ENCODE measurements around the gene LAMC3.

DNA sequence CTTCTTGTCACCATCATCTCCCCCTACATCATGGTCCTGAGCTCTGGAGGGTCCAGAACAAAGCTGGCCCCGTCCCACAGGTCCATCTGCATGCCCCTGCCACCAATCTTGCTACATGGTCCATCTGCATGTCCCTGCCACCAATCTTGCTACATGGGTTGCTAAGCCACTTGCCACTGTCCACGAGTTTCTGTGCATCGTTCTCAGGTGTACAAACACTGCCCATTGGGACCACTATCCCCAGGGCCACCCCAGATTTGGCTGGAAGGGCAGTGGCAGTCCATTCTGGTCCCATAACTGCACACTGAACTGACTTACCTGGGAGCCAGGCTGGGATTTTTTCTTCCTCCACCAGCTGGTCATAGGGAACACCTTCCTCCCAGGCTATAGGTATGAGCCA is 8.0 kb upstream of the LAMC3 start:
- TF ChIP-seq POLR2AphosphoS5 (IDR thresholded peaks at IDR 0.05; ENCODE audit: low read depth, low read length) (no peak), POLR2A (IDR thresholded peaks at IDR 0.05; ENCODE audit: low read depth, low read length) (no peak), TAF1 (IDR thresholded peaks at IDR 0.05; ENCODE audit: low read depth, low read length) (no peak), SPI1 (IDR thresholded peaks at IDR 0.05; ENCODE audit: low read depth, low read length) (no peak), PAX5 (IDR thresholded peaks at IDR 0.05; ENCODE audit: insufficient read depth, low read length, severe bottlenecking) (no peak), POU2F2 (IDR thresholded peaks at IDR 0.05; ENCODE audit: low read depth, low read length) (no peak)
